UCSD-AML1 (cell line): Measurements from ENCODE around the gene ASPRV1.

Source experiments
- DNase-seq: peaks from one replicate; lab custom pipeline; 2025; ENCODE audit not compliant: unreplicated experiment; lab: John Stamatoyannopoulos, UW

ASPRV1 gene

DNA sequence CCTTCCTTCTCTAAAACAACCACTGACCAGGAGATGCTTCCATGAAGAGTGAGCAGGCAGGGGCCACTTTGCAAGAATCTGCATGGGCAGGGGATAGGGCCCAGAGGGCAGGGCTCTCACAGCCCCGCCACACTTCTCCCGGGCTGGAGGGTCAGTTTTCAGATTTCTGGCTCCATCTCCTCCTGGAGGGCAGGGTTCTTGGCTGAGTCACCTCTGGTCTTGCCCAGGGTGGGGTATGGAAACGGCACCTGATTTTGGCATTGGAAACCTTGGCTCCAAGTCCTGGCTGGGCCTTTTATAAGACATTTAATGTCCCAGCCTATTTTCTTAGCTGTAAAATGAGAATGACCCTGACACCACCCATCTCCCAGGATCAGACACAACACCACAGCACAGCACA, 27.6 kb upstream of the ASPRV1 start:
- DNase-seq, result no peak

DNA sequence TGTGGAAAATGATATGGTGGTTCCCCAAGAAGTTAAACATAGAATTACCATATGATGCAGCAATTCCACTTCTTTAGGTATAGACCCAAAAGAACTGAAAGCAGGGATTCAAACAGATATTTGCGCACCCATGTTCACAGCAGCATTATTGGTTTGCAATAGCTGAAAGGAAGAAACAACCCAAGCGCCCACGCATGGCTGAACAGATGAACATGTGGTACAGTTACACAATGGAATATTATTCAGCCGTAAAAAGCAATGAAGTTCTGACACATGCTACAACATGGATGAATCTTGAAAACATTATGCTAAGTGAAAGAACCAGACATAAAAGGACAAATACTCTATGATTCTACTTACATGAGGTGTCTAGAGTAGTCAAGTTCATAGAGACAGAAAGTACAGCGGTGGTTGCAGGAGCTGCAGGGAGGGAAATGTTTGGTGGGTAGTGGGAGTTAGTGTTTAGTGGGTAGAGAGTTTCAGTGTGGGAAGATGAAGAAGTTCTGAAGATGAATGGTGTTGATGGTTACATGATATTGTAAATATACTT, 26.7 kb upstream of the ASPRV1 start:
- no peak for DNase-seq

DNA sequence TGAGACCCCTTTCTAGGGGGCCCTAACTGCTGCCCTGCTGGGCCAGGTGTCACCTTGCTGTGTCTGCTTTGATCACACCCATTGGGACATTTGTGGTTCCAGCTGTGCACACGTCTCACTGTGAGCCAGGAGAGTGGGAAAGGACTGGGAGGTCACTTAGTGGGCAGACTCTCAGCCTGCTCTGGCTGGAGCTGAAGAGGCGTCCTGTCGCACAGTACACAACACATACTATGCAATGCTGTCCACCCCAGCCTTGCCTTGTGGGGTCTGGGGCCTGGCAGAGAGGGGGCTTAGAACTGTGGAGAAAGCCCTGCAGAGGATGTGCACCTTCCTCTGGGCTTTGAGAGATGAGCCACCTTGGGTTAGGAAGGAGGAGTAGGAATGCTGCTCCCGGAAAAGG, 25.3 kb upstream of the ASPRV1 start:
- DNase-seq, result no peak

DNA sequence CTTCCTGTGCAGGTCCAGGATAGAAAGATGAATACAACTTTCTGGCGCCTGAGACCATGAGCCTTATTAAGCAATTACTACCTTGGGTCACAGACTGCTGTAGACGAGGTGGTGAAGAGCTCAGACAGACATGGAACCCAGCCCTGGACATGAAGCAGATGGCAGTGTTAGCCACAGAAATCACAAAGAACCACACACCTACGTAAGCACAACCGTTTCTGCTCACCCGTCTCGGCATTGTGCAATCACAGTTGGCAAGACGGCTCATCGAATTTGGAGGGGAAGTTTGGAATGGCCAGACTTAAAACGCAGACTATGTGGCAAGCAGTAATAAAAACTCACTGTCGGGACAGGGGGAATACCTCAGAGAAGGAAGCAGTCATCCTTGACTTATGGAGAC, 24.3 kb upstream of the ASPRV1 start:
- DNase-seq, result no peak

DNA sequence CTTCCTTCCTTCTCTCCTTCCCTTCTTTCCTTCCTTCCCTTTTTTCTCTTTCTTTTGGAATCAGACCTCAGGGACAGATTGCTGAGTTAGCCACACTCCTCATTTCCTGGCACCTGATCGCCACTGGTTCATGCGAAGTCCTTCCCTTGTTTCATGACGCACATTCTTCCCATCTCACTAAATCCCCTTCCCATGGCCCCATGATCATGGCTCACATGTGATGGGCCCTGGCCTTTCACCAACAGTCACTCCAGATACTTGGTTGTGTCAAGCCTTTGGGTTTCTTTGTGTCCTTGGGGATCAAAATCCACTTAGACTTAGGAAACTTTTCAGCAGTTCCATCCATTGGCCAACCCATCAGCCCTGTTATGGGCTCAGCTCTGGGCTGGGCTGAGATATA, 23.8 kb upstream of the ASPRV1 start:
- no peak for DNase-seq

DNA sequence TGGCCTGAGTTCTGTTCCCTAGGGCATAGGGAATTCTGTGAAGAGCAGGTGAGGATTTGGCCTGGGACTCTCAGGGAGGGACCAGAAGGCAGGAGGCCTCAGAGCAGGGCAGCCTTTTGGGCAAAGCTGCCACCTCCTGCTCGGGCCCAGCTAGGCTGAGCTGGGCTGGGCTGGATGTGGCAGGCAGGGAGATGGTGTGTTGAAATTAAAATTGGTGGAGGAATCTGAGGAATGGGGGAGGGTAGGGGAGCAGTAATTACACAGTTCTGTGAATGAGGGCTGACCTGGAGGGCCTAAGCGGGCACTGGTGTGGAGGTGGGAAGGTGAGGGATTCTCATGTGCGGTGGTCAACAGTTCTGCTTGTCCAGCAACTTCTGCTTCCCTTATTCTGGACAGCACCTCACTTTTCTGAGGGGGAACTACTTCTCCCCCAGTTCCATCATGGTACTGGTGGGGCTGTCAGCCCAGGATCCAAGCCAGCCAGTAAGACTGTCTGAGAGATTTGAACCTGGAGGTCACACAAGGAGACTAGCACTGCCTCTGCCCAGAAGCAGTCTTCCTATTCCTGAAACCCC, 22.0 kb upstream of the ASPRV1 start:
- DNase-seq, result no peak

DNA sequence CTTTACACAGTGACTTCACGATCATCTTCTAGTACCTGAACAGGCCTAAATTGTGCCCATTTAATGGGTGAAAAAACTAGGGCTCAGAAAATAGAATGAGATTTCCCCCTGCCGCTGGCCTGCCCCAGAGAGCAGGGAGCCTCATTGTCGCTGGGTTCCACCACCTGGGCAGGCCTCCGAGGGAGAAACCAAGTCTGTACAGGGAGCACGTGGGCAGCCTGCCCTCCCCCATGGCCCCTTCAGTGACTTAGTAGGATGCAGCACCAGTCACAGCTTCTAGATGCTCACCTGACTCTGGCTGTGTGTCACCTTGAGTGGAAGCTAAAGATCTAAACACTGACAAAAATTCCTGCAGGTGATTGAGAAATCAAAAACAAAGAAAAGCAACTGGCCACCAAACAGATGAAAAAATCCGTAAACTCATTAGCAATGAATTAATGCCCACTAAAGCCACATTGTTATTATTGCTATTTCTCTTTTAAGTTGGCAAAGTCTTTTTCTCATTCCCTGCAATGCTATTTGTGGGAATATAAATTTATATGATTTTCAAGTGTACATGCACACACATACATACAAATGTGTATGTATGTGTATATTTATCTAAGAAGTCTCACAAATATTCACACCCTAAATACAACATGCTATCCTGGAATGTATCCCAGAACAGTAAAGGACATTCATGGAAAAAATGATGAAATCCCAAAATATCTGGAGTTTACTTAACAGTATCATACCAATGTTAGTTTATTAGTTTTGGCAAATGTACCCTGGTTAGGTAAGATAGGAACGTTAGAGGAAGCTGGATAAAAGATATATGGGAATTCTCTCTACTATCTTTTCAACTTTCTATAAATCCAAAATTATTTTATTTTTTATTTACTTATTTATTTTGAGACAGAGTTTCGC, 18.7 kb upstream of the ASPRV1 start:
- no peak for DNase-seq

DNA sequence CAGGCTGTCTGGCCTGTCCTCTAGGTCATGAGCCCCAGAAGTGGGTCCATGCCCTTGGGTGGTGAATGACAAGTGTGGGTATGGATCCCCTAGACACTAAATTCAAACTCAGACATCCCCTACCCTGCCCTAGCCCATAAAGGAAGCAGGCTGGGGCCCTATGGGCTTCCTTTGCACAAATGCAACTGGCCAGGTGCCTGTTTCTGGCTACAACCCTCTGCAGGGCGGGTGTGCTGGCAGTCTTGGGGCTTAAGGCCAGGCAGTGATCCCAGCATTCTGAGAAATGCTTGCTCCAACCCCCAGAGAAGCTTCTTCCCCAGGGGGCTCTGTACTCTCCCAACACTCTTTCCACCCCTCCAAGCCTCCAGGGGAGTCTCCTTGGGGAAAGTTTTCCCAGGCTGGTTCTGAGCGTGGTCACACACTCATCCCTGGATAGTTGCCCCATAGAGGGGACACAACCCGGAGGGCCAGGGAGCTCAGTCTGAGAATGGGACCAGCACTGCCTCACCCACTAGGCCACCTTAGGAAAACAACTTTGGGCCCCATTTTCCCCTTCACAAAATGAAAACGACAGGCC, 16.6 kb upstream of the ASPRV1 start:
- no peak for DNase-seq

DNA sequence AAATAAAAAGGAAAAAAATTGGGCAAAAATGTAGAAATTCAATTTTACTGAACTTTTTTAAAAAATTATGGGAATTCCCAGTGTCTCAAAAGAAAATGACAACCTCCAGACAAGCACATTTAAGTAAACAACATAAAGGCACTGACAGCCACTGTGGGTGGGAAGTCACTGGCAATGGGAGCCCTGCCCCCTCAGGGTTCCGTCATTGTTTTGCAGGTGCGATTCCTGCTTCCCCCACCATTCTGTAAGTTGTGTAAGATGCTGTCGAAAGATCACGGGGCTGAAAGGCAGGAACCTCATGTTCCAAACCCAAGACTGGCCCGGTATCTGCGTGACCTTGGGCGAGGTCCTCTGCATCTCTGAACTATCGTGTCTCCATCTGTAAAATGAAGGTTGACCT, 15.8 kb upstream of the ASPRV1 start:
- DNase-seq, result no peak

DNA sequence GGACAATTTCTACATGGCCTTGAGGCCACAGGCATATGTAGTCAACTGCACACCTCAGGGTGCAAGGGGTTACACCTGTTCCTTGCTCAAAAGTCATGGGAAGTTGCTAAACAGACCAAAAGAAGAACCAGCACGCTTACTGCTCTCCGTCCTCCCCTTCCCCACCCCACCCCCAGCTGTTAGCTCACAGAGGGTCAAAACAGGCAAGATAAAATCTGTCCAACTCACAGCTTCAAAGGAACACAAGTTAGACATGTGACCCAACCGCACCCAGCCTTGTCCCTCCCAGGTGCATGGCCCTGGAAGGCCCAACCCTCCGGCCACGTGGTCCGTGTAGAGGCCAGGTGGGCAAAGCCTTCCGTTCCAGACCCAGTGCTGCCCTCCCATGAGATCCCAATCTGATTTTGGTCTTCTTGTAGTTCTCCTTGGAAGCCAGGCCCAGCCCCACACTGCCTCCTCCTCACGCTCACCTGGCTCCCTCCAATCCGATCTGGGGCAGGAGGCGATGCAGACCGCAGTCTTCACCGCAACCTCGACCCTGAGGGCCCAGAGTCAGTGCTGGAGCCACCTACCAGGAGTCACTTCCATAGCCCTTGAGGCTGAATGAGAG, 14.5 kb upstream of the ASPRV1 start:
- DNase-seq, result no peak

DNA sequence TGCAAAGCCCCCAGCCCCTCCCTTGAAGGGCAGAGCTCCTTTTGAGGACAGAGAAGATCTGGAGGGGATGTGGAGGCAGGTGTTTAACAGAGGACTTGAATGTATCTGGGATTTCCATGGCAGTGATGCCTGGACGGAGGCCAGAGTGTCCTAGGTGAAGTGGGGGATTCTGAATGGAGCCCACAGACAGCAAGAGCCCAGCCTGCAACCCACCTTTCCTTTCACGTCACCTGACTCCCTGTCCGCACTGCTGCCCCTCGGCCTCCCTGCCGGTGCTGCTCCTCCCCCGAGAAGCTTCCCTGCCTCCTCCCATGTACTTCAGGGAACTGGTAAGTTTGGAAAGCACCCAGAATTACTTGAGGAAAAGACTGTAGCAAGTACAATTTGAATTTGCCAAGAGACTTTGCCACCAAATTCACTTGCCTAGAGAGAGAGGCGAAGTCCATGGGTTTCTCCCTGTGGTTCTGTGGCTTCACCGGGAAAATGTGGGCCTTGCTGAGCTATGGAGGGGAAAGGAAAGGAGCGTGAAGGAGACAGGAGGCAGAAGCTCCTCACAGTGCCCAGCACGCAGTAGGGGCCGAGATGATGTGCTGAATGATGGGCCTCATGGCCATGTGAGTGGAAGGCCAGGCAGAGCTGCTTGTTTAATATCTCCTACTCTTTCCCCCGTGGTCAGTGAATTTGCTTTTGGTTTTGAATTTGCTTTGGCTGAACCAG, 13.9 kb upstream of the ASPRV1 start:
- DNase-seq, result no peak

DNA sequence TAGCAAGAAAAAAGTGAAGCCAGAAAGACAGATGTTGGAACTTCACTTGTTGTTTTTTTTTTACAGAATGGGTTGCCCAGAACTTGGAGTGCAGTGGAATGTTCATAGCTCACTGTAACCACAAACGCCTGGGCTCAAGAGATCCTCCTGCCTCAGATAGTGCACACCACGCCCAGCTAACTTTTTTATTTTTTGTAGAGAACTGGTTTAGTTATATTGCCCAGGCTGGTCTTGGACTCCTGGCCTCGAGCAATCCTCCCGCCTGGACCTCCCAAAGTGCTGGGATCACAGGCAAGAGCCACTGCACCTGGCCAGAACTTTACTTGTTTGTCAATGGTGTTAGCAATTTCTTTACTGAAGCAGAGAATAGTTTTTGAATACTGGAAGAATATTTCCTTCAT, 11.9 kb upstream of the ASPRV1 start:
- DNase-seq, result no peak

DNA sequence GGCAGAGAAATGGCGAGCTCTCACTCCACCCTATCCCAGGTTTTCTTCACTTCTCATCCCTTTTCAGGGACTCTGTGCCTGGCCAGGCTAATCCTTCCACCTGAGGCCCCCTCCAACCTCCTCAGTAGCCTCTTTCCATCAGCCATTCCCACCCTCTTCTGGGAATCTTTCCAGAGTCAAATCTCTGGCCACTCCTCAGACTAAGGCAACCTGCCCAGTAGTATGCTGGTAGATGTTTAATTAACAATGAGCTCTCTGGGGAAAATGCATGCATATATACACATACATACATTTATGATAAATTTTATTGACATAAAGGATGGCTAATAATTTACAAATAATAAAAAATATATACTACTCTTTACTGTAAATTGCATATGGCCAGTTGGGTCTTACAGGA, 11.4 kb upstream of the ASPRV1 start:
- no peak for DNase-seq

DNA sequence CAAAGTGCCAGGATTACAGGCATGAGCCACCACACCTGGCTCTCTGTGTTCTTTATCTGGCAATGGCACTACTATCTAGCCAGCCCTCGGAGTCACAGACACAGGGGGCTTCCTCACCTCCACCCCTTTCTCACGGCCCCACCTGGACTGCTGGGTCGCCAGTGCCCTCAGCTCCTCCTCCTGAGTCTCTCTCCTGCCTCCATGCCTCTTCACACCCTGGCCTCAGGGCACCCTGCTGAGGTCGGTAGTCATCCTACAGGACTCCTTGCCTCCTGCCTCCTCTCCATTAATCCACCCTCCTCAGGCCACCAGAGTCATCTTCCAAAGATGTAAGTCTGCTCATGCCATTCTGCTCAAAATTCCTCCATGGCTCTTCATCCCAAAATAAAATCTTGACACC, 8.6 kb upstream of the ASPRV1 start:
- no peak for DNase-seq

DNA sequence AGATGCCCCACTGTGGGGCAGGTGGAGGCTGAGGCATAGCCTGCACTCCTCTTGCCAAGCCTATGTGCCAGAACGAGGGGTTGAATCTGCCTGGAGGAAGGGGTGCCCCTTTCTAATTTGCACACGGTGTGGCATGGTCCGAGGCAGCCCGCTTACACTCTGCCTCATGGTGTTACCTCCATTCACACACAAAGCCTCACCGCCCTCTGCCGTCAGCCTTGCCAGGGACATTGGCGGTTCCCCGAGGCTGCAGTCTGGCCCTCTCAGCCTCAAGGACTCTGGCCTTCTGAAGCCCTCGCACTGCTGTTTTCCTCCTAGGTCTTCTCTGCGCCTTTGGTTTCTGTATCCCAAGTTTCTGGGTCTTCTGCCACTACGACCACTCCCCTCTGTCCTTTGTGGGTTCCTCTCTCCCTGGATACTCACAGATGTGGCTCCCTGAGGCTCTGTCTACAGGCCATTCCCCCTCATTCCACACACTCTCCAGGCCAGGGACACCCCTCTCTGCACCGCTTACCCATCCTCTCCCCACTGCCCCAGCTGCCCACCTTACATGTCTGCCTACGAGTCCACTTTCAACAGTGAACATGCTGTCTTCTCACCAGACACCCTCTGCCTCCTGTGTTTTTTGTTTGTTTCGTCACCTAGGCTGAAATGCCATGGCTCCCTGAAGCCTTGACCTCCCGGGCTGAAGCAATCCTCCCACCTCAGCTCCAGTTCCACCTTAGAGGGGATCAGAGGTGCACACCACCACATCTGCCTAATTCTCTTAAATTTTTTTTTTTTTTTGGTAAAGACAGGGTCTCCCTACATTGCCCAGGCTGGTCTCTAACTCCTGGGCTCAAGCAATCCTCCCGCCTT, 7.9 kb upstream of the ASPRV1 start:
- DNase-seq, result no peak

DNA sequence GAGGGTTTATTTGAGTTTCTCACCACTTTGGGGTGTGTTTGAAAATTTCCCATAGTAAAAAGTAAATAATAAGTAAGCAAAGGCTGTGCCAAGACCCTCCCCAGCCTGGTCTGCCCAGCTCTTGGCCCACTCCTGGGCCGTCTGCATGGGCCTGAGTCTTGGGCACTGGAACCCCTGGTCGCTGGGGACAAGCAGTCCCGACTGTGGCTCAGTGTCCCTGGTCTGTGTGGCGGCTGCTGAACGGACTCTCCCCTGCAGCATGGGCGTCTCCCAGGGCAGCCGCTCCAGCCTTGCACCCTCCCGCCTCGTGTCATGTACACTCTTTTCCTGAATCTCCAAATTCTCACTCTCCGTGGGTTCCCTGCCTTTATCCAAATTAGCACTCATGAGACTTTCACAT, 7.2 kb upstream of the ASPRV1 start:
- DNase-seq, result no peak

DNA sequence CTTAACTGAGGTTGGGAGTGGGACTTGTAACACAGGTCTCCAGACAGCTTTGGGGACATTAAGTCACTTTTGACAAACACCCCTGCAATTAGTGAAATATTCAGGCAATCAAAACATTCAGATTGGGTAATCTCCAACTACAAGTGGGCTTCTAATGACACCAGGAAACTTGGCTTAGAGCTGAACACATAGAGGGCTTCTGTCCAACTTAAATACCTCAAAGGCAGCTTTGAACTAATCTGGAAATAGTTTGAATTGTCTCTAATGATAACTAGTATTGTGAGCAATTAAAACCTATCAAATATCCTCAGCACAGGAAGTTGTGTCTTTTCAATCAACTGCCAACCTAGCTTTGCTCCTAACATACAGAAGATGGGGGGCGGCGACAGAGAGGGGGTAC, 5.1 kb upstream of the ASPRV1 start:
- no peak for DNase-seq

DNA sequence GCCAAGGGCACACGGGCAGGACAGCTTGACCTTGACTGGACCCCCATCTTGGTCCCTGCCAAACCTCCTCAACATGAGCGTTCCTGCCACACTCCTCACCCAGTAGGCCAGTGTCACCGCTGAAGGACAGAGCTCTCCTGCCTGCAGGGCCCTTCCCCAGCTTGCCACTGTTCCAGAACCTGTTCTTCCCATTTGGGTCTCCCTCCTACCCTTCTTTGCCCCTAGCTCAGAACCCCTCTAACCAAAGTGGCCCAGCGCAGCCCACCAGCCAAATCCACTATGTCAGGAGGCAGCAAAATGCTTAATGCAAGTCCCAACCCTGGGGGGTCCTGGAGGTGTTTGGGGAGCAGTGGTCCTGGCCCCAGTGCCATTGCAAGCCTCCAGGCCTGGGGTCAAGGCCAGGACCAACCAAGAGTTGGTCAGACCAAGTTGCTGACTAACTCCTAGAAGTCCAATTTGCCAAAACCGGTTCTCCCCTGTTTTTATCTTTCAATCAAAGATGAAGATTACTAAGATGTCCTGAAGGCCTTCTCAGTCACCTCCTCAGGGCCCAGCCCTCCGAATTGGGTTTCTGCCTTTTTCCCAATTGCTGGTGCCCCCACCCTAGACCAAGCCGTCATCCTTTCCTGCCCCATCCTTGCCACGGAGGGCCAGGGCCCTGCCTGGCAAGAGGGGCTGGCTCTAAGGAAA, 4.5 kb upstream of the ASPRV1 start:
- no peak for DNase-seq

DNA sequence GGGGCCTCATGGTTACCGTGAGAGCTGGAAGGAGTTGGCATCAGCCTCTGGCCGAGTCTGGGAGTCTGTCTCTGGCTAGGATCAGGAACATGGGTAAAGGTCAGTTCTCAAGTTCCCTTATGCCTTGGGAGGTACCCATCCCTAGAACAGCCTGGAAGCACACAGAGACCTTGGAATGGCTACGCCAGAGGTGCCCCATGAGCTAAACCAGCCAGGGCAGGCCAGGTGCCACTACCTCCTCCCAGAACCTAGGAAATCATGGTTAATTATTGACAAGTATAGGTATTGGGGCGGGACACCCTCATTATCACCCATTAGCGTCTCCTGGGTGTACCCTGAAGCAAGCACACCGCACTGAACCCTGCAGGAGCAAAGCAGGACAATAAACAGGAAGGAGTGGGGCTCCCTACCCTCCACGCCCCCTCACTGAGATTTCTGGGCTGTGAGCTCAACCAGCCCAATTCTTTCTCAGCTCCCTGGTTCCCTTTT, 3.0 kb upstream of the ASPRV1 start:
- no peak for DNase-seq
